NCI-H460 (cell line): ENCODE measurements around the gene MUCL3. TPM values are rescaled to one million over a fixed set of nuclear protein-coding genes. Genes with fewer than 3 reads are reported as not detected.
"Not testable (repeated sequence)": the region's sequence is repeated elsewhere in the genome, so short reads cannot be mapped to it uniquely, and the experiment has no call there.

ENCODE experiments used
- DNase-seq: peaks from one replicate; pipeline ENCODE4 v3.0.0-alpha.2; 2016; ENCODE audit warnings: low read depth; ENCODE audit errors: extremely low read depth
- total RNA-seq: library from RNA; depleted of rRNA; stranded (reverse); fragments of >200 nt; shearing (Covaris generic); gene quantifications from 2 replicates; pipeline ENCODE4 v1.2.3, GENCODE V29; 2014

MUCL3 gene
- total RNA-seq, 1 experiment from 2014 or later = 0.15 TPM

DNA sequence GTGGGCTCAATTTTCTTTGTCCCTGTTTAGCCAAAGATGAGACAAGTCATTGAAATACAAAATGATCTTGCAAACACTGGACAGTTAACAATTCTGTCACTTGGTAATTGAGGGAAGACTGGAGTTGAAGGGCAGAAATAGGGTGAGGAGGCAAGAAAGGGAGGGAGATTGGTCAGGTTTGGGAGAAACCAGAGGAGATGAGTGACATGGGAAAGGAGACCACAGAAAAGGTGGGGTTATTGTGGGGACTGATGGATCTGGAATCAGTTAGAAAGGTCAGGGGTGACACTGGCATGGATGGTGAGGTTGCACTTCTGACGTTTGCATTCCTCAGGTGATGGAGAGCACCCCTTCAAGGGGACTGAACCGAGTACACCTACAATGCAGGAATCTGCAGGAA, 32.1 kb upstream of the MUCL3 start:
- DNase-seq = no peak

DNA sequence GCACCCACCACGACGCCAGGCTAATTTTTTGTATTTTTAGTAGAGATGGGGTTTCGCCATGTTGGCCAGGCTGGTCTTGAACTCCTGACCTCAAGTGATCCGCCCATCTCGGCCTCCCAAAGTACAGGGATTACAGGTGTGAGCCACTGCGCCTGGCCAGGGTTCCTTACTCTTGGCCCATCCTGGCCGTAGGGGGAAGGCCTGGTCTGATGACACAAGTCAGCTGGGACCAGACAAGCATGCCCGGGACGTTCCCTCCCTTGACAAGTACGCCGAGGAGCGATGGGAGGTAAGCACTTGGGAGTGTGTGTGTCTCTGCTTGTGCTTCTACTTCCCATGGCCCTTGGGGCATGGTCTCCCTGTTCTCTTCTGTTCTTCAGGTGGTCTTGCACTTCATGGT, 30.3 kb upstream of the MUCL3 start:
- DNase-seq = not testable (repeated sequence)

DNA sequence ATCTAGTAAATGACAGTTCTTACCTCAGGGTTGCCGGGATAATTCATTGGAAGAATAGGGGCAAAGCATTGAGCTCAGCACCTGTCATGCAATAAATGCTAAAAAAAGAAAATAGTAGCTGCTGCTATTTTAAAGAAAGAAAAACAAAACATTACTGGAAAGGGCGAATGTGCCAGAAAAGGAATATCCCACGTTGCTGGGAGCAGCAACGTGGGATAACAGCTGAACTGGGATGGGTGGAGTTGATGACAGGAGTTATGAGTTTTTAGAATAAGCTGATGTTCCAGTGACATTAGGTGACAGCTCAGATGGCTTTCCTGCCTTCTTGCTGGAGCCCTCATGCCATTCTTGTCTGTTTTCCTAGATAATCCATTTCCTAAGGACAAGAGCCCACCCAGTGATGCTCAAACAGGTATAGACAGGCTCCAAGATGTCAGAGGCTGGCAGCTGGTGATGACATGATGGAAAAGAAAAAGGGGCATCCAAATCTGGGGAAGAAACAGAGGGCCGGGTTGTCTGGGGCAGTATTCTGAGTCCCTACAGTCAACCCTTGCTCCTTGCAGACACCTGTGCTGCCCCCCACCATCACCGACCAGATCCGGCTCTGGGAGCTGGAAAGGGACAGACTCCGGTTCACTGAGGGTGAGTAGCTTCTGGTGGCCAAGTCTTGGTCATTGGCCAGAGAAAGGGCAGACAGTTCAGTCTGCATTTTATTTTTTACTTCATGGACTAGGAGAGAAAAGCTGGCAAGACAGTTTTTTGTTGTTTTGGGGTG, 27.8 kb upstream of the MUCL3 start:
- no peak for DNase-seq

DNA sequence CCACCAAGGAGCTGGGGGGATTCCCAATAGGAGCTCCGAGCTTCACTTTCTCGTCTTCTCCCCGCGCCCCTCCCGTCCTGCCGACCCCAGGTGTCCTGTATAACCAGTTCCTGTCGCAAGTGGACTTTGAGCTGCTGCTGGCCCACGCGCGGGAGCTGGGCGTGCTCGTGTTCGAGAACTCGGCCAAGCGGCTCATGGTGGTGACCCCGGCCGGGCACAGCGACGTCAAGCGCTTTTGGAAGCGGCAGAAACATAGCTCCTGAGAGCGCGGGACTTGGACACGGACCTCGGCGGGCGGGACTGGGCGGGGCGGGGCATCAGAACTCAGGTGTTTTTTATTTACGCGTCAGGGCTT, 27.1 kb upstream of the MUCL3 start:
- no peak for DNase-seq

DNA sequence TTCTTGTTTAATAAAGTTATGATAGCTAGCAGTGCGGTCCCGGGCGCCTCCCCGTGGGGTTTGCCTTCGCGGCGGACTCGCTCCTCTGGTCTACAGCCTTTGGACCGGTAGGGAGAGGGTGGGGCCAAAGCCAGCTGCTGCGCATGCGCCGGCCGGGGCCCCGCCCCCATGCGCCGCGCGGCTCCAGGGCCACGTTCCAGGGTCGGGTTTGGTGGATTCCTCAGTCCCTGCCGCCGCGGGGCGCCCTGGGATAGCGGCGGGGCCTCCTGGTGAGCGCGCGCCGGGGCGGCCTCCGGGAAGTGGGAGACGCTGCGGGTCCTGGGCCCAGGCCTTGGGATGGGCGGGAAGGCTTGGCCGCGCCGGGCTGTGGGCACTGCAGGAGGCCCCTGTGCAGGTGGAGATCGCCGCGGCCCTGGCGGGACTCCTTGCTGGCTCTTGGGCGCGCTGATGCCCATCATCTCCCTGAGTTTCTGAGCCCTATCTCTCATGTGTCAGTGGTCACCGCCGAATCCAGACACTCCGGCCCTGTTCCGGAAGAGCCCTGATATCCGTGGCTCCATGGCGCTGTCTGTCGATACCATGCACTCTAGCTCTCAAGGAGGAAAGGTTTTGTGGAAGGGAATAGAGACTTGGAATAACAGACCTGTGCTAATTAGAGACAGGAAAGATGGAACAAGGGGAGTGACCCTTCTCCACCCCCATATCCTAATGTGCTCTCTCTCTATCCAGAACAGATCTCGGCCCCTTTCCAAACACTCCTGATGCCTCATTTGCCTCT, 26.5 kb upstream of the MUCL3 start, which contains the start of gene VARS2:
VARS2 (plus strand) TSS at position 163 of the 778 bp plus-strand sequence; CDS start at position 762, 599 bp downstream.
- peak; percentile 82 for DNase-seq

DNA sequence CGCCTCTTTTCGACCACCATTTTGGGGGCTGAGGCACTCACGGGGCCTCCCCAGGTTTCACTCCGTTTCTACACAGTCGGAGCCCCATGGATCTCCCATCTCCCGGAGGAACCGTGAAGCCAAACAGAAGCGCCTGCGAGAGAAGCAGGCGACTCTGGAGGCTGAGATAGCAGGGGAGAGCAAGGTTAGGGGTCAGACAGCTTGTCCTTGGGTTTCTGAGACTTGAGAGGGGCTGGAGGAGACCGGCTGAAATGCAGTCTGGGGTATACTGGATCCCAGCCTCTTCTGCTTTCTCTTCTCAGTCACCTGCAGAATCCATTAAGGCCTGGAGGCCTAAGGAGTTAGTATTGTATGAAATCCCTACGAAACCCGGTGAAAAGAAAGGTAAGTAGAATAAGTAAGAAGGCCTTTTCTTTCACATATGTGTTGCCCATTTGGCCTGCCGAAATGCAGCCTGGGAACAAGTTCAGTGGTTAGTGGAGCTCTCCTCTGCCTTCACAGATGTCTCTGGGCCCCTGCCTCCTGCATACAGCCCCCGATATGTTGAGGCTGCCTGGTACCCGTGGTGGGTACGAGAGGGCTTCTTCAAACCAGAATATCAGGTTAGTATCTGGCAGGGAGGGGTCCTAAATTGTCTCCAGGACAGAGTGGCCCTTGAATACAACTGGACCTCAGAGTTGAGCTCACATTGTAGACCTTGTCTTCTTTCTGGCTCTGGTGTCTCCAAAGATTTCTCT, 25.8 kb upstream of the MUCL3 start:
- DNase-seq = no peak

DNA sequence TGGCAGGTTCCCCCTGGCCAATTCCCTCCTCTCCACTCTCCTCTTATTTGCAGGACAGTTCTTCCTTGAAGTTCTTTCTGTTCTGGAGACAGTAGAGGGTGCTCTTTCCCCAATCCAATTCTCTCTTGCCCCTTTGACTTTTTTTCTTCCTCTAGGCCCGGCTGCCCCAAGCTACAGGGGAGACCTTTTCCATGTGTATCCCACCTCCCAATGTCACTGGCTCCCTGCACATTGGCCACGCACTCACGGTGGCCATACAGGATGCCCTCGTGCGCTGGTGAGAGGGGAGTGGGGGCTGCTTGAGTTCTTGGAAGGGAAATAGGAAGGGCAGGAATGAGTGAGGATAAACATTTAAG, 25.2 kb upstream of the MUCL3 start:
- DNase-seq = peak; percentile 66

DNA sequence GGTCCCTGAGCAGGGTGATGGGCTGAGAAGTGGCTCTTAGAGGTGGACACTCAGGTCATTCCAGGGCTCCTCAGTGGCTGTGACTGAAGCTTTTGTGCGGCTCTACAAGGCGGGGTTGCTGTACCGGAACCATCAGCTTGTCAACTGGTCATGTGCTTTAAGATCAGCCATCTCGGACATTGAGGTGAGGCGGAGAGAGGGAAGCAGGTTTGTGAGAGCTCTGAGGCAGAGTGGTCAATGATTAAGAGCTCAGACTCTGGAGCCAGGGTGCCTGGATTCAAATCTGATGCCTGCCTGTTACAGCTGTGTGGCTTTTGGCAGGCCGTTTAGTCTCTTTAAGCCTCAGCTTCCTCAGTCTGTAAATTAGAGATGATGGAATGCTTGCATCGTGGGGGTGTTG, 23.7 kb upstream of the MUCL3 start:
- no peak for DNase-seq

DNA sequence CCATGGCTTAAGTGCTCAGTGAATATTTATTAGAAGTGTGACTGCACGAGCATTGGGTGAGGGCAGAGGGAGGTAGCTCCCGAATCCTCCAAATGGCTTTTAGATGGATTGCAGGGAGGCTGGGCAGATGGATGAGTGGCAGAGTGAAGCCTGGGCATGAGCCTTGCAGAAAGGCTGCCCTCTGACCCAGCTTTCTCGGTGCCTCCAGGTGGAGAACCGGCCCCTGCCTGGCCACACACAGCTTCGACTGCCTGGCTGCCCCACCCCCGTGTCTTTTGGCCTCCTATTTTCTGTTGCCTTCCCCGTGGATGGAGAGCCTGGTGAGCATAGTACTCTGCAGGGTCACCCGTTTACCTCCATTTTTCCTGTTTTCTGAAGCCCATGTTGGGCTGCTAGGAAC, 23.3 kb upstream of the MUCL3 start:
- DNase-seq = no peak

DNA sequence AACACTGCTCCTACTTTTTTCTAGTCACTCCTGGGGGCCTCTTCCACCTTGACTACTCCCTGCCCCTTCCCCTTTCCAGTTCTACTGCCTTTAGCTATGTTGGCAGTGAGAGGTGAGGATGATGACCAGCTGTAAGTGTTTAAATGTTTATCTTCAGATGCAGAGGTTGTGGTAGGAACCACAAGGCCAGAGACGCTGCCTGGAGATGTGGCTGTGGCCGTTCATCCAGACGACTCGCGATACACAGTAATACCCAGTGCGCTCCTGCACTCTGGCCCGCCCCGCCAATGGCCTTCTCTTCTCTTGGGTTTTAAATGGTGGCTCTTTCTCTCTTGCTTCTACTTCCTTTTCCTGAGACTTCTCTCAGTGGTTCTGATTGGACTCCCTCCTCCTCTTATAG, 22.1 kb upstream of the MUCL3 start:
- DNase-seq = no peak

DNA sequence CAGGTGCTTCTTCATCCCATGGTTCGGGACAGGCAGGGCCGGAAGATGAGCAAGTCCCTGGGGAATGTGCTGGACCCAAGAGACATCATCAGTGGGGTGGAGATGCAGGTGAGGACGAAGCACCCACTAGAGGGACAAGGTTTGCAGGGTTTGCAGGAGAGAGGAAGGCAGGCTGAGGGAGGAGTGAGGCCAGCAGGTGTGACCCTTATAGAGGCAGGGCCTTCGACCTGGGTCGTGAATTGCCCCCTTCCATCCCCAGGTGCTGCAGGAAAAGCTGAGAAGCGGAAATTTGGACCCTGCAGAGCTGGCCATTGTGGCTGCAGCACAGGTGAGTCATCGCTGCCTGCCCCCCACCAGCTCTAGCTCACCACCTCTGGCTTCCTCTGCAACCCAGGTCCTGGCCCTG, 18.3 kb upstream of the MUCL3 start:
- no peak for DNase-seq

DNA sequence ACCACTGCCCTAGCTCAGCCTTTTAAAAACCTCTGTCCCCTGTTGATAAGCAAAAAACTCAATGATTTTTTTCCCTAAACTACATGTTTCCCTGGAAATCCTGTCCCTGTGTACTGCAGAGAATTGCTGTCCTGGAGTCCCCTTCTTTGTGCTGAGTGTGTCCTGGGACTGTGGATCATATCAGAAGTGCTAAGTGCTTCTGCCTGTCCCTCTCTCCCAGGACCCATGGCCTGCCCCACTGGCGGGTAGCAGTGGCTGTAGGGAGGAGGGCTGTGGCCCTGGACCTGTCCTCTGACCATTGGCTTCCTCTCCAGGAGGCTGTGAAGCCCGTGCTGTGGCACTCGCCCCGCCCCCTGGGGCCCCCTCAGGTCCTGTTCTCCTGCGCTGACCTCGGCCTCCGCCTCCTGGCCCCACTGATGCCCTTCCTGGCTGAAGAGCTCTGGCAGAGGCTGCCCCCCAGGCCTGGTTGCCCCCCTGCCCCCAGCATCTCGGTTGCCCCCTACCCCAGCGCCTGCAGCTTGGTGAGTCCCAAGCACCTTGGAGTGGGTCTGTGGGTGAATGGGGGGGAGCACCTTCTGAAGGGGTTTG, 16.6 kb upstream of the MUCL3 start:
- DNase-seq = not testable (repeated sequence)

DNA sequence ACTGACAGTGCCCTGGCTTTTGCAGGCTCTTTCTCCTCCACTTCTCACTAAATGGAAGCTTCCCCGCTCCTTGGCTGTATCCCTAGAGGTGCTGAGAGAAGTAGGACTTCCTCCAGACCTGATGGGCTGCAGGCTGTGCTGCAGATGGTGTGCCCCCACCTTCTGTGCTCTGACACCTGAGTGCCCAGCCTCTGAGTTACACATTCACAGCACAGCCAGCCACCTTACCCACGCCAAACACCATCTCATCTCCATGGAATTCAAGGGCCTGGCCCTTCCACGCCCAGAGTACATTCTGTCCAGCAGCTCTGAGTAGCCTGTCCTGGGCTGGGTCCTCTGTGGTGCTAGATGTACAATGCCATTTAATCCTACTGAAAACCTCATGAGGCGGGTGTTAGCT, 14.1 kb upstream of the MUCL3 start:
- DNase-seq = no peak

DNA sequence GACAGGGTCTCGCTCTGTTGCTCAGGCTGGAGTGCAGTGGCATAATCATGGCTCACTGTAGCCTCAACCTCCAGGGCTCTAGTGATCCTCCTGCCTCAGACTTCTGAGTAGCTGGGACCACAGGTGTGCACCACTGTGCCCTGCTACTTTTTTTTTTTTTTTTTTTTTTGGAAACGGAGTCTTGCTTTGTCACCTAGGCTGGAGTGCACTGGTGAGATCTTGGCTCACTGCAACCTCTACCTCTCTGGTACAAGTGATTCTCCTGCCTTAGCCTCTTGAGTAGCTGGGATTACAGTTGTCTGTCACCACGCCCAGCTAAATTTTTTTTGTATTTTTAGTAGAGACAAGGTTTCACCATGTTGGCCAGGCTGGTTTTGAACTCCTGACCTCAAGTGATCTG, 13.7 kb upstream of the MUCL3 start:
- DNase-seq = not testable (repeated sequence)

DNA sequence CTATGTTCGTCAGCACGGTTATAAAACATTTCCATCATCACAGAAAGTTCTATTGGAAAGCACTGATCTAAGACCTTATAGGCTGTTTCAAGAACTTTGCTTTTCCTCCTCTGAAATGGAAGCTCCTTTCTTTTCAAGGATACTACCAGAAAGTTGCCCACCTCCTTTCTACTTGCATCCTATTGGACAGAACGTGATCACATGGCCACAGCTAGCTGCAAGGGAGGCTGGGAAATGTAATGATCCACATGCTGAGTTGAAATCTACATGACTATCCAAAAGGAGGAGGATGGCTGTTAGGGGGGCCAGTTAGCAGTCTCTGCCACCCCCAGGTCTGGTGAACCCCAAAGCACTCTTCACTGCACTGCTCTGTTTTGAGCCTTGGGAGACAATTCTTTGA, 12.1 kb upstream of the MUCL3 start:
- no peak for DNase-seq

DNA sequence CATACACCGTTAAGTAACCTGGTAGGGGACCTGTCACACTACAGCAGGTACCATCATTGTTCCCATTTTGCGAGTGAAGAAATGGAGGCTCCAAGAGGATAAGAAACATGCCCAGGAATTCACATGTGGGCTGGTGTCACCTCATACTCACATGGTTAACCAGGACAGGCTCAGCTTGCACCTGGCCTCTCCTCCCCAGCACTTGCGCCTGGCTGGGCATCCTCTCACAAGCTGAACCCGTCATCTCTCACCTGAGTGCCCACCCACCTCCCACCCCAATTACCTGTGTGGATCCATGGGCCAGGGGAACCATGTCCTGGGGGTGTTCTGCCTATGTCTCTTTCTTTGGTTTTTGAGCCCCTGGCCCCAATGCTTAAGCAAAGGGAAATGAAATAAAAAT, 10.3 kb upstream of the MUCL3 start:
- no peak for DNase-seq

DNA sequence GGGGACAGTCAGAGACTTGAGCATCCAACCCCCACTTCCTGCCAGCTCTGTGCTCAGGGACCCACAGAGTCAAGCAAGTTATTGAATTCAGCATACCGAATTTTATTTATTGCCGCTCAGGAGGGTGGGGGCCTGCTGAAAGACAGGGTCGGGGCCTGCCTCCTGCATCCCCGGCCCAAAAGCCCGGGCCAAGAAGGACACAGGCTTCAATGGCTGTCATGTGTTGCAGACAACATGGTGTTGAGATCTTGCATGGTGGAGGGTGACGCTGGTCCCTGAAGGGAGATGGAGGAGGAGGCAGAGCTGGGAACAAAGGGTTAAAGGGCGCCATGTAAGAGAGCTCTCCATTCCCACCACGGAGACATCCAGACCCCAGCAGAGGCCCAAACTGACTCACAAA, 9.5 kb upstream of the MUCL3 start:
- DNase-seq = no peak

DNA sequence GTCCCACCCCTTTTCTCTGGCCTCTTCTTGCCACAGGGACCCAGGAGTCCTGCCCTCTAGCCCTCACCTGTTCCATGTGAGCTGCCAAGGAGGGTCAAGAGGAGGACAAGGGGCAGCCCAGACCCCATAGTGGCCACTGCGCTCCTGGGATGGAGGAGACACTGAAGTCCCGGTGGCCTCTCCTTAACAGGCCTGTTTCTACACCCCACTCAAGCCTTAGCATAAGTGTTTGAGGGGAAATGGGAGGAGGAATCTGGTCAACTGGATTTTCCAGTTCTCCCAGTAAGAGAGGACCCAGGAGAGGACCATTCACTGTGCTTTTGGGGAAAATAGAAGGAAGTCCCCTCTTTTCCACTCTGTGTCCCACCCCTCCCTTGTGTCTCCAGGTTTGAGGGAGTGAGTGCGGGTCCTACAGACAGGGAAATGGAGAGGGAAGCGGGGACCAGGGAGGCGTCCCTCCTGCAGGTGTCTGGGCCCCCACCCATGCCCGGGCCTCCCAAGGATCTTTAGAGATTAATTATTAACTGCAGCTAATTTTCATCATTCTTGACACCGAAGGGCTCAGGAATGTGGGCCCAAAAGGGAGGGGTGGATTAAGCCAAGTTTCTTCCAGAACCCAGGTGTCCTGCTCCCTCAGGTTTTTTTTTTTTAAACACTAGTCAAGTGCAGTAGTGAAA, 8.7 kb upstream of the MUCL3 start, which contains the start of gene SFTA2:
SFTA2 (minus strand) TSS at position 202 of the 677 bp plus-strand sequence; CDS start at position 128, 74 bp downstream.
- DNase-seq = no peak

DNA sequence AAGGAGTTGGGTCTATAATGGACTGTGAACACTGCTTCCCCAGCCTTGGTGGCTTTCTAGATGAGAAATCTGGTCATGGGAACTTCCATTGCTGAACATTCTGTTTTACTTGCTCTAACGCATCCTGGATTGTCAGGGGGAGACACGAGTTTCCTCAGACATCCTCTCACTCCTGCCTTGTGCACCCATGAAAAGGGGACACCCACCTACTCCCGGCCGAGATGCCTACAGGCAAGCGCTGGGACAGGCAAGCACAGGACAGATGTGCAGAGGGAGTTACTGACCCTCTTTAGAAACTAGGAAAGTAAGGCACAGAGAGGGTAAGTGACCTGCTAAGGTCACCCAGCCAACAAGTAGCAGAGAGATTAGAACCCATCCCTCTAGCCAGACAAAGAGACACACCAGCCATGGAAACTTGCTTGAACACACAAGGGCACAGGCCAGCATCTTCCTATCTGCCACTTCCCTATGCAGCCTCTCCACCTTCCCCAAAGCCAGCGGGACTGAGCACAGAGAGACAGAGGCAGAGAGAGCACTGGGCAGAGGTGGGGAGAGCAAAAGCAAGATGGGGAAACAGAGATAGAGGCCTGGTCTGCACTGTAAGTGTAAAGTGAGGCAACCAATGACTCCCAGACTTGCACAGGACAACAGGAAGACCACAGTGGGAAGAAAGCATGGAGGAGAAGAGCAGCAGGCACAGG, 8.0 kb upstream of the MUCL3 start:
- no peak for DNase-seq

DNA sequence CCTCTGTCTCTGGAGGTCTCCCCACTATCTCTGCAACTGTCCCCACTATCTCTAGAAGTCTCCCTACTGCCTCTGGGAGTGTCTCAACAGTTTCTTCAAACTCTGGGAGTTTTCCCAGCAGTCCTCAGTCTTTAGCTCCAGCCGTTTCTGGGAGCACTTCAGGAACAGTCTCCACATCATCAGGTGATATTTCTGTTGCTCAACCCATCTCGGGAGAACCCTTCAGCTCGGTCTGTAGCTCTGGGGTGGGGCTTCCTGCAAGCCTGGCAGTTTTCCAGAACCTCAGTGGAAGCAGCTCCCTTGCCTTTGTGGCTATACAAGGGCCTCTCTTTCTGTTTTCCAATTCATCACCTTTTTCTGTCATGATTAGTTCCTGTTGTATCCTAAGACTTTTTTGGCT, 5.8 kb upstream of the MUCL3 start:
- no peak for DNase-seq
